HG03060 (cell line): ENCODE results near the gene MRPL12.
"Not testable (repeated sequence)": the region's sequence is repeated elsewhere in the genome, so short reads cannot be mapped to it uniquely, and the experiment has no call there.

Experiments used
- ATAC-seq: cut with Tn5 transposase; IDR thresholded peaks from one replicate; pipeline ENCODE4 v1.9.1; 2021; ENCODE audit warnings: low read depth, moderate number of reproducible peaks; ENCODE audit not compliant: unreplicated experiment

MRPL12 gene

DNA sequence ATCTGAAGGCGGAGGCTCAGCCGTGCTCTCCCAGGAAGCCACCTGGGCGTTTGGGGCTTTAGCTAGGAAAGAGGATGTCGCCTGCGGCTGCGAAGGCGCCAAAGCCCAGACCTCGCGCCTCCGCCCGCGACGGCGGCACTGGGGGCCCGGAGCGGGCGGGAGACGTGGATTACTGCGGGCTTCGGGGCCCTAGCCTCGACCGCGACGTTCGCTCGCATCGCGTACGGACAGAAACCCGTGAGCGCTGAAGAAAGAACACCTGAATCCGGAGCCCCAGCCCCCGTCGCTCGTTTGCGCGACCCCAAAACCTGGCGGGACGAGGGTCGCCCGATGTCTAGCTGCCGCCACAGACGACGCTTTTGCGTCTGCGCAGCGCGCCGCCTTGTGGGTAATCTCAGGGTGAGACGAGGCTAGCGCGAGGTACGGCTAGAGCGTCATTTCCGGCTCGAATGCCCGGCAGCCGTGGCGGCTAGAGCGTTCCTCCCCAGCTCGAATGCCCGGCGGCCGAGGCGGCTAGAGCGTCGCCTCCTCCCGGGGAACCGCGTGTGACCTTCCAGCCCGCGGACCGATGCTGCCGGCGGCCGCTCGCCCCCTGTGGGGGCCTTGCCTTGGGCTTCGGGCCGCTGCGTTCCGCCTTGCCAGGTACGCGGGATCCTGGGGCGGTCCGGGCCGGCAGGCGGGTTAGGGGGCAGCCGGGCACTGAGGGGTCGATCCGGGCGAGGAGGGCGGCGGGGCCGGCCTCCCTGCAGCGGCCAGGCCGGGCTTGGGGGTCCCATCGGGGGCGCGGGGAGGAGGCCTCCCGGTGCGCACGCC, at the start of gene MRPL12:
MRPL12 (plus strand) TSS at position 434 of the 813 bp plus-strand sequence; CDS start at position 569, 135 bp downstream.
- ATAC-seq = no peak

DNA sequence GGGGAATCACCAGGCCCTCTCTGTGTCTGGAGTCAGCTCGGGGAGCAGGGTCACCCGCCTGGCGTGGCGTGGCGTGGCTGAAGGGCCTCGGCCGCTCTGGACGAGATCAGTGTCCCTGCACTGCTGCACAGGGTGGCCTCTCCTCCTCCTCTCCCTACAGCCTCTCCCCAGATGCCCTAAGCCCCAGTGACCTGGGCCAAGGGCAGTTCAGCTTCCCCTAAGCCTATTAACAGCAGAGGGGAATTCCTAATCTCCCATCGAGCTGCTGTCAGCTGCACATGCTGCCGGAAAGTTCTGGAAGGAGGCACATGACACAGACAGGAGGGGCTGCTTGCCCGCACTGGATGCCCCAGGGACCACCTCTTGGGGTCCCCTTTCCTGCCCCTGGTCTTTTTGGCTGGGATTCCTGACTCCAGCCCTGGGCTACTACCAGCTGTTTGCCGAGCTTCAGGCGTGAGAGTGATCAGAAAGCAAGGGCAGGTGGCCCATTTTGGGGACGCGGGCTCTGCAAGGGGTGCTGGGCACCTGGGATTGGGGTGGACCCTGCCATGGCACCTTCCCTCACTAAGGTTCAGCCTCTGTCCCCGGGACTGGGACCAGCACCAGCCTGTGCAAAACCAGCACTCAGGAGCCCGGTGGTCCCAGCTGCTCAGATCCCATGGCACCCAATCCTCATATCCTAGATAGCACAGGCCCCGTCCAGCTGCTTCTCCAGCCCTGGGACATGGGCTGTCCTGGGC, 47.6 kb upstream of the MRPL12 start:
- ATAC-seq = no peak

DNA sequence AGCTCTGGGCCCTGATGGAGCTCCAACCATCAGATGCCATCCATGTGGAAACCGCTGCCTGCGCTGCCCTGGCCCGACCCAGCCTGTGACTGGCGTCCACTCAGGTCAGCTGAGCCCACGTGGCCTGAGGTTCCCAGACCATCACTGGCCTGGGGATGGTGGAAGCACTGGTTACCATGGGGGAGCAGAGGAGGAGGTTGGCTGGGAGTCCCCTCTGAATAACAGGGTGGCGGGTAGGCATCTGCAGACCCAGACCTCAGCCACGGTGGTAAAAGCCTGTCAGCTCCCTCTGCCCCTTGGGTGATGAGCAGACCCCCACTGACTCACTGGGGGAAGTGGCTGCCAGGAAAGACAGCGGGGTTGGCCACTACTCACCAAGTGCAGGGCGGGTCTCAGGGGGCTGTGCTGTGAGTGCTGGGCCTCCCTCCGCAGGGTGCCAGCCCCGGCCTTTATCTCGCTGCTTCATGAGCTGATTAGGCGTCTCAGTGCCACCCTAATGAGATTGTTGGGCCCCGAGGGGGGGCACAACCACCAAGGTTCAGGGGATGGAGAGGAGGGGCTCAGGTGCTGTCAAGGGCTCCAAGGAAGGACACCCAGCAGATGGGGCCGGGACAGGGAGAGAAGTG, 46.9 kb upstream of the MRPL12 start, which contains the start of gene PDE6G:
PDE6G (minus strand) TSS at position 425 of the 626 bp plus-strand sequence. CDS start 3,237 bp downstream, outside the sequence.
- ATAC-seq = no peak

DNA sequence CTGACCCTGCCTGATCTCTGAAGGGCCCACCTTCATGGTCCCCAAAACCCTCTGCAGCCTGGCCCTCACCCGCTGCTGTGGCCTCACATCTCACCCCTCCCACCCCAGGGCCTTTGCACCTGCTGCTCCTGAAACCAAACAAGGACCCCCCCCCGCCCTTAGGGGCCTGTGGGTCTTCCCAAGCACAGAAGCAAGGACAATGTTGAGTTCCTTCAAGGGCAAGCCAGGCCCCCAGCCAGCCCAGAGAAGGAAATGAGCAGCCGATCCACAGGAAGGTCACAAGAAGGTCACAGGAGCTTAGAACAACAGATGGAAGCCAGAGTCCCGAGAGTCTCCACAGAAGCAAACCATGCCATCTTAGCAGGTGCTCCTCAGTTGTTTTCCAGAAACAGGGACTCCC, 46.3 kb upstream of the MRPL12 start:
- no peak for ATAC-seq

DNA sequence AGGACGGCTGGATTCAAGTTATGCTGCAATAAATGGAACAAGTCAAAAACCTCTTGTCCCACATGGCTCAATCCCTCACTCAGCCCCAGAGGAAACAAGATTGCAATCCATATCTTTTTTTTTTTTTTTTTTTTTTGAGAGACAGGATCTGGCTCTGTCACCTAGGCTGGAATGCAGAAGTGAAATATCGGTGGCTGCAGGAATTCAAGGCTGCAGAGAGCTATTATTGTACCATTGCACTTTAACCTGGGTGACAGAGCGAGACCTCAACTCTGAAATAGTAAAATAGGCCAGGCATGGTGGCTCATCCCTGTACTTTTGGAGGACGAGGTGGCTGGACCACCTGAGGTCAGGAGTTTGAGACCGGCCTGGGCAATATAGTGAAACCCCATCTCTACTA, 44.1 kb upstream of the MRPL12 start:
- no peak for ATAC-seq

DNA sequence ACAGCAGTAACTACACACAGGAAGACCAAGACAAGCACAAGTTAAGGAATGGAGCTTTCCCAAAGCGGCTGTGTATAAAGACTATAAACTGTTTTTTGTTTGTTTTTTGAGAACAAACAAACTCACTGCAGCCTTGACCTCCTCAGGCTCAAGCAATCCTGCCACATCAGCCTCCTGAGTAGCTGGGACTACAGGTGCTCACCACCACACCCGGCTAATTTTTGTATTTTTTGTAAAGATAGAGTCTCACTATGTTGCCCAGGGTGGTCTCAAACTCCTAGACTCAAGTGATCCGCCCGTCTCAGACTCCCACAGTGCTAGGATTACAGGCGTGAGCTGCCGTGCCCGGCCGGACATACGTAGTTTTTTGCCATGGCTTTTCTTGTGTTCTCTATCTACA, 42.7 kb upstream of the MRPL12 start:
- ATAC-seq = no peak

DNA sequence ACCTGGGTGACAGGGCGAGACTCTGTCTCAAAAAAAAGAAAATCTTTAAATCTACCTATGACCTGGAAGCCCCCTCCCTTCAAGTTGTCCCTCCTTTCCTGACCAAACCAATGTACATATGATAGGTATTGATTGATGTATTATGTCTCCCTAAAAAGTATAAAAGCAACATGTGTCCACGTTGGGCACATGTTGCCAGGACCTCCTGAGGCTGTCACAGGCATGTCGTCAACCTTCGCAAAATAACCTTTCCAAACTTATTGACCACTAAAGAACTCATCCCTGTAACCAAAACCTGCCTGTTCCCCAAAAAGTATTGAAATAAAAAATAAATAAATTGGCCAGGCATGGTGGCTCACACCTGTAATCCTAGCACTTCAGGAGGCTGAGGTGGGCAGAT, 41.2 kb upstream of the MRPL12 start:
- no peak for ATAC-seq

DNA sequence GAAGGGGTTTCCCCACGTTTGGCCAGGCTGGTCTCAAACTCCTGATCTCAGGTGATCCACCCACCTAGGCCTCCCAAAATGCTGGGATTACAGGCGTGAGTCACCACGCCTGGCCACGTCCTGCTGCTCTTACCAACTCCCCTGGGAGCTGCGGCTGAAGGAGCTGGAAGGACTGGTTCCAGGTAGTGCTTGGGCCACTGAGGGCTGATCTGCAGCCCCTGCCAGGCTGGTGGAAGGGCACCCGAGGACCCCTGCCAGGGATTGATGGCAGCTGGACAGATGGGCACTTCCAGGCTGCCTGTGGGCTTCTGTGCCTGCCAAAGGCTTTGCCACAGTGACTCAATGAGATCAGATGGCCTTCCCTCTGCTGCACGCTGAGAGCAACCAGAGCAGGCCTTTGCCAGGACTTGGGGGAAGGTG, 39.1 kb upstream of the MRPL12 start:
- no peak for ATAC-seq

DNA sequence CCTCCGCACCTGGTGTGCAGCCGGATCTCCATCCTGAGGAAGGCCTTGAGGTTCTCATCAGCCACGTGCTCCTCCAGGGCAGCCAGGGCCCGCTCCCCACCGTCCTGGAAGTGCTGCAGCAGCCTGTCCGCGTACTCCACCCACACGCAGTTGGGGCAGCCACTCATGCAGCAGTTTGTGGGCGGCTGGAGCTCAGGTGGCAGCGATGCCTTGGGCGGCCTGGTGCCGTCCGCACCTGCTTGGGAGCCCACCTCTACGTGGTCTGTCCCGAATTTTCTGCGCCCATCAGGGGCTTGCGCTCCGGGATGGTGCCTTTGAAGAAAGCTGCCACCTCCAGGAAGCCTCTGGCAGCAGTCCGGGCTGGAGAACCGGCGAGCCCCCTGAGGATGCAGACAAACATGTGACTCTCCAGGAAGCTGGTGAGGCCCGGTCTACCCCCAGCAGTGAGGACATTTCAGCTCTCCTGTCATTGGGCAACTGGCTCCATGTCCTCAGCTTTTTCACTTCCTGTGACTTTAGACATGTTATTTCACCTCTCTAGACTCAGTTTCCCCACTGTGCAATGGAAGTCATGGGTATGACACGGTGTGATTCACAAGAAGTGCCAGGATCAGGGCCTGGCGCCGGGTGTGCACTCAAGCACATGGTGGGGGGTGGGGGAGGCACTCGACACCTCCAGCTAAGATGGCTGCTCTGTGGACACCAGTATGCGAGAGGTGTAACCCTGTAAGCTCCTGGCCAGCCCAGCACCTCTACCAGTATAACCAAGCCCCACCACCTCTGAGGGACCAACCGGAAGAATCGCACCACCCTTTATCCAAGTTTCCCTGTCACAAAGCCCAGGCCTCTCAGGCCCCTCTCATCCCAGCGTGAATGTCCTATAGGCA, 37.7 kb upstream of the MRPL12 start:
- no peak for ATAC-seq

DNA sequence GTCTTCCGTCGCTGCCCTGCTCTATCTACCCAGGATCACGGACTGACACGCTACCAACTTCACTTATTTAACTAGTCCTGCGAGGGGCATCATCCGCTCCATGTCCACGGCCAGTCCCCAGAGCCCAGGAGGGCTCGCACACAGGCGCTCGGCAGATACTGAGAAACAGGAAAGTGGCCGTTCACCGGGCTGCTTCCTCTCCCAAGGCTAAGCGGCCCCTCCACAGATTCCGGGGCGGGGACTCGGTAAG, 37.1 kb upstream of the MRPL12 start:
- ATAC-seq = no peak

DNA sequence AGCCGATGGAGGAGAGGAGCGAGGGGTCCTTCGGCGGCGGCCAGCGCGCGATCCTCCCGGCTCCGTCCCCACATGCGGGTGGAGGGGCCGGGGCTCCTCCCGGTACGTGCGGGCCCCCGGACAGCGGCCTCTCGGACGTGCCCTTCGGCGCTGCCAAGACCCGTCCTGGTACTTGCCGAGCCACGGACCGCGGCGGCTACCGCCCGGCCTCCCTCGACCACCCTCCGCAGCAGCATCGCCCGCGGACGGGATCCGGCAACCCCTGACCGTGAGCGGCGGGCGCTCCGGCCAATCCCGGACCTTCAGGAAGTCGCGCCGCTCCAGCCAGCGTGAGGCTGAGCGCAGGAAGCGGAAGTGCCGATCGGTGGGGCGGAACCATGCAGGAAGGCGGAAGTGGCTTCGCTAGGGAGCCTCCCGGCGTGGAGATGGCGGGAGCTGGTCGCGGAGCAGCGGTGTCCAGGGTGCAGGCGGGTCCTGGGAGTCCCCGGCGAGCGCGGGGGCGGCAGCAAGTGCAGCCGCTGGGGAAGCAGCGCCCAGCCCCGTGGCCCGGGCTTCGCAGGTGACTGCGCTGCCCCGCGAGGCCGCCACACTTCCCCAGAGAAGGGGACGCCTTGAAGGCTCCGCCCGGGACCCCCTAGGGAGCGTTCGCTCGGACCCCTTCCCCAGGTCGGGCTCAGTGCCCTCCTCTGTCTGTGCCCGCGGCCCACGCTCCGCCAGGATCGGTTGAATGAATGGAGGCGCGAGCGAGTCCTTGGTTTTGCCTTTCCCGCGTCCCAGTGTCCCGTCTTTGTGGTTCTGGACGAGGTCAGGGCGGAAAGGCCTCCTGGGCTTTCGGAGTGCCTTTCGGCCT, 36.6 kb upstream of the MRPL12 start, which contains the start of the genes CCDC137 and OXLD1:
CCDC137 (plus strand) TSS at position 396 of the 850 bp plus-strand sequence; CDS start at position 426, 30 bp downstream.
OXLD1 (minus strand) TSS at position 264 of the 850 bp plus-strand sequence; CDS start at position 236, 28 bp downstream.
- peak; percentile 89 for ATAC-seq

DNA sequence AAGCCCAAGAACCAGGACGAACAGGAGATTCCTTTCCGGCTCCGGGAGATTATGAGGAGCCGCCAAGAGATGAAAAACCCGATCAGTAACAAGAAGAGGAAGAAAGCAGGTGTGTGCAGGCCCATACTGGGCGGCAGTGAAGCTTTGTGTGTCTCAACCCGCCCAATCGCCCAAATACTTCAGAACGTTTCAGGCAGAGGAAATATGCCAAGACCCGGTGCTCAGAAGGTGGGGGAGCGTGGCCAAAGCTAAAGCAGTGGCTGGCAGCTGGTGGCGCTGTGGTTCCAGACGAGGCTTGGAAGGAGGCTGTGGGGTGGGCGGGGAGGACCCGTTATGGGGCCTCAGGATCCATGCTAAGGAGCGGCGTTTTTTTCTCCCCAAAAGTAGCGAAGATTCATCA, 35.4 kb upstream of the MRPL12 start:
- no peak for ATAC-seq

DNA sequence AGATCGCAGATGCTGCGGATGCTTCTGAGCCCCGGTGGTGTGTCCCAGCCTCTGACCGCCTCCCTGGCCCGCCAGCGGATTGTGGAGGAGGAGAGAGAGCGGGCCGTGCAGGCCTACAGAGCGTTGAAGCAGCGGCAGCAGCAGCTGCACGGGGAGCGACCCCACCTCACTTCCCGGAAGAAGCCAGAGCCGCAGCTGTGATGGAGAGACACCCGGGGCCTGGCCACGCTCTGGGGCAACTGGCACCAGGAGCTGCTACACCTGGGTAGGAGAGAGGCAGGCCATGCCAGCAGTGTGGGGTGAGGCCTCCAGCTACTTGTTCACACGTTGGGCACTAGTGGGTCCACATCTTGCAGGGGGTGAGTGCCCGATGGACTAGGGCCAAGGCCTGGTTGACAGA, 30.7 kb upstream of the MRPL12 start:
- ATAC-seq = no peak

DNA sequence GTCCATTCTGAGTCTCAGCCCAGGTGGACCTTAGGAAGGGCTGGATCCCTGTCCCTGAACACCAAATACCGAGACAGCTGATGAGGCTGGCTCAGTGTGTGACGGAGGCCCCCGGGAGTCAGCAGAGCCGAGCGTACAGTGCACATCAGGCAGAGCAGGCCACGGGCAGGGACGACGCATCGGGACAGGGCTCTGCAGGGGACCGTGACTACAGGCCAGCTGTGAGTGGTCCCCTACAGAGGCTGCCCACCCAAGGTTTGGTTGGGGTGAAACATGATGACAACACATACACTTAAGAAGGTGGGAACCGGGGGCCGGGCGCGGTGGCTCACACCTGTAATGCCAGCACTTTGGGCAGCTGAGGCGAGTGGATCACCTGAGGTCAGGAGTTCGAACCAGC, 30.2 kb upstream of the MRPL12 start:
- no peak for ATAC-seq

DNA sequence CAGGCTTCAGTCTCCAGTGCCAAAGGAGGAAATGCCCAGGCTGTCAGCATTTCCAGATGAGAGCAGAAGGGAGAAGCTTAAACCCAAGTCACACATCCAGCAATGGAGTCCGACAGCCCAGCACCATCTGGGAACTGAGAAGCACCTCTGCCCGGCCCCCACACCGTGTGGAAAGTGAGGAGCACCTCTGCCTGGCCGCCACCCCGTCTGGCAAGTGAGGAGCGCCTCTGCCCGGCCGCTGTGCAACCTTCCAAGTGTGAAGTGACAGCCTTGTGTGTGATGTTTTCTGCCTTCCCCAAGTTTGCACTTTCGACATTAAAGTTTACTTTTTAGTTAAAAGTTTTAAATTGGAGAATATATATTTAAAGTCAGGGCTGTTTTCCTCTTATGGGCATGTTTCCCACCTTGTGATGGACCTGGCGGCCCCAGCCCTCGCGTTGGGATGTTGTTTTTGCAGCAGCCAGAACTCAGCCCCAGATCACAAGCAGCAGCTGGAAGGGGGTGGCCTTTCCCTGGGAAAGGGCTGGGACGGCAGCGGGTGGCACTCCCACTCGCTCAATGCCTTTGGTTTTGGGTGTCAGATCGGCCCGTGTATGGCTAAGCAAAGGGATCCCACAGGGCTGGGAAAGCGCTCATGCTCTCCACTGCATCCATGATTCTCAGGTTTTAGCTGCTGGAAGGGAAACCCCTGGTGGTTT, 29.5 kb upstream of the MRPL12 start:
- no peak for ATAC-seq

DNA sequence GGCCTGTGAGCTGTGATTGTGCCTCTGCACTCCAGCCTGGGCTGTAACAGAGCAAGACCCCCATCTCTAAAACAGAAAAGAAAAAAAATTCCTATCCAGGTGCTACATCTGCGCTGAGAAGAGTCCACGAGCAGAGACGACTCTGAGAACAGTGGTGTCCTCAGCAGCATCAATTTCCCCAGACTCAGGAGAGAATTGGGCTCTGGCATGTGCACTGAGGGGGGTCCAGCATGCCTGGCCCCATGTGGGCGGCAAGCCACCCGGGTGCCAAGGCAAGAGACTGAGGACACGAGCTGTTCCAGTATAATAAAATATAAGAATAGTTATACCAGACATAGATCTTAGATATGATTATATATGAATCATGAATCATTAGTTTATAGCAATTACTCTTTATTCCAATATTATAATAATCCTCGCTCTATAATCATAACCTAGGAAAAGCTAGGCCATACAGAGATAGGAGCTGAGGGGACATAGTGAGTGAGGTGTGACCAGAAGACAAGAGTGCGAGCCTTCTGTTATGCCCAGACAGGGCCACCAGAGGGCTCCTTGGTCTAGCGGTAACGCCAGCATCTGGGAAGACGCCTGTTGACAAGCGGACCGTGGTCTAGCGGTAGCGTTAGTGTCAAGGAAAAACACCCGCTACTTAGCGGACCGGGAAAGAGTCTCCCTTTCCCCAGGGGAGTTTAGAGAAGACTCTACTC, 27.5 kb upstream of the MRPL12 start:
- ATAC-seq = not testable (repeated sequence)

DNA sequence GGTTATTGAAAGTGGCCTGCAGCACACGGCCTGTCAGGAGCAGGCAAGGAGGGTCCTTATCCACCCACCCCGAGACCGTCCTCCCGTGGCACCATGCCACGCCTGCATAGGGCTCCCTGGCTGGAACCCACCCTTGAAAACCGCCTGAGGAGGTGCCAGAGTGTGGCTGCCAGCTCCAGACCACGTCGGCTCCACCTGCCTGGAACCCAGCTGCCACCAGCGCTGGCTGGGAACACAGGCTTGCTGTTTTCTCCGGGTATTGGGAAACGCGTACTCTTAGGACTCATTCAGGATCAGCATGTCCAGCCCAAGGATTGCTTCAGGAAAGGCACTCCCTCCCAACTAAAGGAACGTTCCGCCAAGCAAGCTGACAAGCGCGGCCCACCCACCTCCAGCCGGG, 26.3 kb upstream of the MRPL12 start:
- ATAC-seq = no peak

DNA sequence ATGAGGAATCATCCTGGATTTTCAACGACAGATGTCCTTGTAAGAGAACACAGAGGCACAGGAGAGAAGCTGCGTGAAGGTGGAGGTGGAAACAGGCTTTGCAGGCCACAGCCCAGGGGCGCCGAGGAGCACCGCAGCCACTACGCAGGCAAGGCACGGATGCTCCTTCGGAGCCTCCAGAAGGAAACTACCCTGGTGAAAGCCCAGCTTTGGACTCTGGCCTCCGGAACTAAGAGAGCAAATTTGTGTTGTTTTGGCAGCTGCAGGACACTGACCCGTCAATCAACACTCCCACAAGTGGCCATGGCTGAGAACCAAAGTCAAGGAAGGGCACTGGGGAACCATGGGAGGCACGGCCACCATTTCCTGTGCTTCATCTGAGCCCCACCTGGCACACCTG, 23.0 kb upstream of the MRPL12 start:
- no peak for ATAC-seq
